Endothelial cell of umbilical vein (primary cell): ENCODE results near the gene RBMS3.

ENCODE experiments used
- CTCF ChIP-seq, 2 donors: IDR thresholded peaks; 1 replicate in 1 of 2; 2 replicates in 1 of 2; pipeline ENCODE4 v1.5.1; 2011; ENCODE audit warnings: low read length in 2 of 2, mild to moderate bottlenecking in 2 of 2, moderate library complexity in 2 of 2, control low read depth in 1 of 2, inconsistent platforms in 1 of 2, low read depth in 1 of 2; ENCODE audit not compliant: insufficient read depth in 1 of 2; ENCODE audit errors: extremely low read depth in 1 of 2
- FOS ChIP-seq: IDR thresholded peaks from 2 replicates; pipeline ENCODE4 v1.6.1; 2011; ENCODE audit warnings: mild to moderate bottlenecking, low read length, moderate library complexity, borderline replicate concordance; ENCODE audit not compliant: insufficient read depth
- MYC ChIP-seq: IDR thresholded peaks from one replicate; pipeline ENCODE4 v1.6.1; 2011; ENCODE audit warnings: mild to moderate bottlenecking, low read depth, low read length
- POLR2A ChIP-seq: IDR thresholded peaks from 2 replicates; pipeline ENCODE4 v1.6.1; 2012; ENCODE audit warnings: low read depth, mild to moderate bottlenecking, control low read depth, low read length

GRCh38 chr3:29514170-29514569 lies 233.3 kb downstream of the RBMS3 start:
- TF ChIP-seq CTCF (IDR thresholded peaks at IDR 0.05; ENCODE audit: extremely low read depth in 1 of 2, insufficient read depth in 1 of 2, low read depth in 1 of 2, low read length in 2 of 2) (no peak), POLR2A (no peak), MYC (no peak), FOS (no peak)
